HCEC 1CT (cell line): ENCODE data around the gene SERGEF.

ENCODE experiments used
- DNase-seq: peaks from one replicate; pipeline ENCODE4 v3.0.0-alpha.2; 2017

SERGEF gene

DNA sequence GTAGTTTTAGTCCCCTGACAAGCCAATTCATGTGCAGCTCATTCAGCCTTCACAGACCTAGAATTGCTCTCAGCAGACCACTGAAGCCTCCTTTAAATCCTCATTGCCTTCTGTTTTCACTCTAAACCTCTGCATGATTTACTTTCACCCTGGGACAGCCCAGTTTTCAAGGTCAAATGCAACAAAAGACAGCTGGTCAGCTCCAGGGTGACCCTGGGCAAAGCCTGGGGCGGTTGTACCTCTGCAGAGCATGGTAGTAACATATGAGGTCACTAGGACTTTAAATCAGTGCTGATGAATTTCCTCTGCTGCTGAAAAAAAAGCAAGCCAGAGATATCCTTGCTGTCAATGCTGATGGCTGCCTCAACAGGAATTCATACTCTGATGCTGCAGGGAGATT is 62.2 kb downstream of the SERGEF start:
- DNase-seq: no peak

DNA sequence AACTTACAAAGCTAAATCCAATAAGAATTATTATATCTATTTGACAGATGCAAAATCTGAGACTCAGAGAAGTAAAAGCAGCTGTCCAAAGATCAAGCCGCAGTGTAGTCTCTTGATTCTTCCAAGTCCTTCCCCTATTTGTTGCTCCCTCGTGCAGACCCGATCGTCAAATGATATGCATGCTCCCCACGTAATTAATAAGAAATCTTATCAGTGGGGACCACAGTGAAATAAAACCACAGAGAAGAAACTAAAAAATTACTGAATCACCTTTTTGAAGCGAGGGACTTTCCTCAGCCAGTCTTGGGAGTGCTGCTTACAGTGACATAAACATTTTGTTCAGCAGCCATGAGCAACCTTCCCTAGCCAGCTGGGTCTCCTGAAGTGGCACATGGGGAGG is 64.6 kb downstream of the SERGEF start:
- DNase-seq: no peak

DNA sequence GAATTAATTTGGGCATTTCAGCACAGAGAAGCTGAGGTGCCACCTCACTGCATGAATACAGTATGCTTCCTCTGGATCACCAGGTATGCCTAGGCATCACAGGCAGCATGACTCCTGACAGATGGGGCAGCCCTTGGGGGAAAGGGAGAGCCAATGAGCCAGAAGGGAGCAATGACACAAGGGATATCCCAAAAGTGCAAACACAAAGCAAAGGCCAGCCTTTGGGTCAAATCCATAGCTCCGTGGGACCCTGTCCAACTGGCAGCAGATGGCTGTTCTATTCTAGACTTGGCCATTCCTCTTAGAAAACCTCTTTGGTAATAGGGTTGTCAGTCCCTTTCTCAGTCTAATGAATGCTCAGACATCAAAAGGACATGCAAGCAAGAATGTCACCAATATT is 73.3 kb downstream of the SERGEF start:
- no peak for DNase-seq

DNA sequence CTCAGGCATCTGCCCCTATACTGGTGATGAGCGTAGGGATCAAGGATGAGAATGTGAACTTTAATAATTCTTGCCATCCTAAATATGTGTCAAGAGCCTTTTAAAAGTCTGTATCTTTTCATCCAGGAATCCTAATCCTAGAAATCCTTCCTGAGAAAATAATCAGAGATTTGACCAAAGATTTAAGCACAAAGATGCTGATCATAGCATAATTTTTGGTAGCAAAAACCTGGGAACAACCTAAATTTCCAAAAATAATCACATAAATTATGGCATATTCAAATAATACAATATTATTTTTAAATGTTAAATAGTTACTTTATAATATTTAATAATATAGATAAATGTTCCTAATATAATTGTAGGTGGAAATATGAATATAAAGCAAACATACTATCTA is 76.1 kb downstream of the SERGEF start:
- no peak for DNase-seq

DNA sequence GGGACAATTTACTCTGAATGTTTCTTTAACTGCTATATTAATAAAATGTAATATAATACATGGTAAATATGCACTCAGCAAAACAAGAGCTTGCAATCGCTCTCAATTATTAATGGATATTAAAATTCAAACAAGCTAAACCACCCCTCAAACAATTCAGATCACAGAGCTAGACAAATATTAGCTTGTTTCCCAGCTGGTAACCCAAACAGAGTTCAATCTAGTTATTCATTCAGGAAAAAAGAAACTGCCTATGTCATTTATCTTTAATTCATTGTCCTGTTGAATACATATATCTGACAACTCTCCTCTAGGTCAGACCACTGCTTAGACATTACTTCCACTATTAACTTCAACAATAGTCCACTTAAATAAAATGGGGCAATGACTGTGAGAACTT is 78.7 kb downstream of the SERGEF start:
- DNase-seq: no peak

DNA sequence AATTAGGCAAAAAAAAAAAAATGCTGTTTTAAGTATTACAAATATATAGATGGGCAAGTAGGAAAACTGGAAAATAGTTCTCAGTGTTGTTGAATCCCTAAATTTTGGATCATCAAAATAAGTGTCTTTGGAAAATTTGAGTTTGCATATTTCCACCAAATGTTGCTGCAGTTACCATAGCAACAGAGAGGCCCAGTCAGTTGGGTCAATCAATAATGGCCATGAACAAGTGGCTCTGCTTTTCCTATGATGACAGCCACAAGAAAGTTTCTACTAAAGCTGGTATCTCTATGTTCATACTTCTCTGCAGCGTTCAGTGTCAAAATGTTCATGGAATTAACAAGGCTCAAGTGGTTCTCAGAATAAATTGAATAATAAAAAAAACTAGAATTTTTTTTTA is 79.1 kb downstream of the SERGEF start:
- DNase-seq: no peak

DNA sequence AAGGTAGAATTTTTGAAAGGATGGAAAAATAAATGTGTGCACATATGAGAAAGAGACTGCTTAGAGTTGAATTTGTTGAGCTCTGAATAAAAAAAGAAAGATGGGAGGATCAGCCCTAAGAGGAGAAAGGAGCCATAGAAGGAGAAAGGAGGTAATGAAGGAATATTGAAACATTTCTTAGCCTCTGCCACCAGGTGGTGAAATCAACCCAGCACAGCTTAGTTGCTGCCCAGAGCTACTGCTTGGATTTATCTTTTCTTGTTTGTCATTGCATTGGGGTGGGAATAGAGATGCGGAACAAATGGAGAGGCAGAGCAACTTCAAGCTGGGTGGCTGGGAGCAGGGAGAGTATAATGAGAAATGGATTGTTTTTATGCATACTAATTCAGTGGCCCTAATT is 80.4 kb downstream of the SERGEF start:
- DNase-seq: no peak

DNA sequence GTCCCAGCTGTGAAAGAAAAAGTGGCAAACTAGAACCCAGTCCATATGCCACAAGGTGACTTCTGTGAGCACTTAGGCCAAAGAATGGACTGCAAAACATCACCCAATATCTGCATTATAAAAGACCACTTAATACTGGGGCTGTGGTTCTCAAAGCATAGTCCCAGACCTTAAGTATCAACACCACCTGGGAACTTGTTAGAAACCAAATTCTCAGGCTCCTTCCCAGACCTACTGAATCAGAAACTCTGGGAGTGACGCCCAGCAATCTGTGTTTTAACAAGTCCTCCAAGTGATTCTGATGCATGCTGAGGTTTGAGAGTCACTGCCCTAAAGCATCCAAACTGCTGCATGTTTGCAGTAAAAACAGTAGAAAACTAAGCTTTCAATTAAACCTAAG is 81.3 kb downstream of the SERGEF start:
- DNase-seq: no peak

DNA sequence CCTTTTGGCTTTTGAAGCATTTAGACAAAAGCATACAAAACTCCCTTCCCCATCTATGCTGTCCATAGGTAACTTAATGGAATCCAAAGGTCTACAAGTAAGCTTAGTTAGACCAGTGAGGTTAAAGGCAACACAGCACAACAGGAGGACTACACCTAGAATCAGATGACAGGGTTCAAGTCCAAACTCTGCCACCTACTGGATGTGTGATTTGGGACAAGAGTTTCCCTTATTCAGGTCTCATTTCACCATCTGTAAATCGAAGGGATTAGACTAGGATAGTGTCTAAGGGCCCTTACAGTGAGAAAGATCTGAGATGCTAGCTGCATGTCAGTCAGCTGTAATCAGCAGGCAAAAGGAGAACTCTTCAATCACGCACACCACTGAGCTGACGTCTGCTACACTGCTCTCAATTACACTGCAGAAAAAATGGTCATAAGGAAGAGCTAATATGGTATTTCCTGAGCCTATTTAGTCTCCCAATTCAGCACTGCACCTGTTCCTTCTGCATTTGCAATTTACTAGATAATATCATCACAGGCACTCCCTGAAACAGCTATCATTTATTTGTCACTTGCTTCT is 82.2 kb downstream of the SERGEF start:
- DNase-seq: no peak

DNA sequence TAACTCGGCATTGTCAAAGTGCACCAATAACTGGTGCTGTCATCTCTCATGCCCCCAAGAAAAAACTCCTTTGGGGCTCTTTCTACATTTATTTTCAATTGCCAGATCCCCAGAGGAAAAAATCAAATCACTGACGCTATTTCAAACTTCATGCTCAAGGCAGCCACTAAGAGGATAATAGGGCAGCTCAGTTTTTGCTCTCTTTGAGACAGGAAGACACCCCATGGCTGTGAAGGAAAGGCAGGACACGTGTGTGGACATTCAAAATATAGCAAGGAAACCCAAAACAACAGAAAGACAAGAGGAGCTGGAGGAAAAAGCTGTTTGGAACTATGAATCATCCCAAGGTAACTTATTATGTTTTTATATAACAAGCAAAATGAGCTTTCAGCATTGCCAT is 83.7 kb downstream of the SERGEF start:
- DNase-seq: no peak

DNA sequence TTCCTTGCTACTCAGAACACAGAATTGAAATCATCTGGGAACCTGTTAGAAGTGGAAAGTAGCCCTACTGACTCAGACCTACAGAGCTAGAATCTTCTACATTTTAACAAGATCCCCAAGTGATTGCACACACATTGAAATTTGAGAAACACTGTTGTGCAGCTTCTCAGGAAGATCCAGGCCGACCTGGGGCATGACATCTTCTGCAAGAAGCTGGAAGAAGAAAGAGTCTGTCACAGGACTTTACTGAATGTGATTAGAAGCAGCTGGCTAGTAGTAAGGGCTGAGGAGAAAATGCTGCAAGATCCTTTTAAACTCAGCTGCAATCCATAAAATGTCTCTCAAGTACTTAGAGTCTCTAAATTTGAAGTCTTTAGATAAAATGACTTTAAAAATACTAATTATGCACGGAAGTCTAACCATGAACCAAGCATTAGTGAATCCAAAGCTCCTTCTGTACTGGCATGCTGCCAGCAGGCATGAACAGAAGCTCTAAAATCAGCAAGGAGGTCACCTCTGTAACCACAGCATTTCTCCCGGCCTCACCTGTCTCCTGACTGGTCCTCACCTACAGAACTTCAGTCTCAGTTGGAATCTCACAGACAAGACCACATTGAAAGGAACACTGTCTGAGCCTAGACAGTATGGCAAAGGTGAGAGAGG is 85.0 kb downstream of the SERGEF start:
- DNase-seq: peak; percentile 49

DNA sequence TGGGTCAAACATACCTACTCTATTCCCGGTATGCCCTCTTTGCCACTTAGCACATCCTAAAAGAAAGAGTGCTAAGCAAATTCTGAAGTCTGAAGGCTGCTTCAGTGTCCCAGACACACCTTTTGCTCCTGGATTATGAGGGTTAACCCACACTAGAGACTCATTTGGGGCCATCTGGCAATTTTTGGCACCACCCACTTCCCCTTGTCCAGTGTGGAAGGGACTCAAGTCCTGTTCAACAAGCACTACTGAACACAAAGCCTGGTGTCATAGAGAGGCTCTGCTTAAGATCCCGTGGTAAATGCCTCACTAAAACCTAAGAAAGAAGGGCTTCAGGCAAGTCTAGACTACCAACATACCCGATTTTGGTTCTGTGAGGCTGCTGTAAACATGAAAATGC is 85.8 kb downstream of the SERGEF start:
- no peak for DNase-seq

DNA sequence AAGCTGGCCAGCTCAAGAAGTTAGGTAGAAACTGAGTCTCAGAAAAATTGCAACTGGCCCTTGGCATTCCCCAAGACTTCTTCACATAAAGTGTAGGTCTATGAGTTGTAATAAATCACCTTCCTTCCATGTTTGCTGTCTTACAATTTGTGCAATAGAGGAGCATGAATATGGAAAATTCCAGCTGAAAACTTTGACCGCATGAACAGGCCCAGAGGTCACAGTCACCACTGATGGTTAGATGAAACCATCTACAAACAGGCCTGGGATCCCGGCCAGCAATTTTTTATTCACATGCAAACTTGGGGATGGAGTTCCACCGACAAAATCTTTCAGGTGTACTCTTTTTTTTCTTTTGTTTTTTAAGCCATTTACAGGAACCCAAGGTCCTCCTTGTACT is 88.1 kb downstream of the SERGEF start:
- no peak for DNase-seq

DNA sequence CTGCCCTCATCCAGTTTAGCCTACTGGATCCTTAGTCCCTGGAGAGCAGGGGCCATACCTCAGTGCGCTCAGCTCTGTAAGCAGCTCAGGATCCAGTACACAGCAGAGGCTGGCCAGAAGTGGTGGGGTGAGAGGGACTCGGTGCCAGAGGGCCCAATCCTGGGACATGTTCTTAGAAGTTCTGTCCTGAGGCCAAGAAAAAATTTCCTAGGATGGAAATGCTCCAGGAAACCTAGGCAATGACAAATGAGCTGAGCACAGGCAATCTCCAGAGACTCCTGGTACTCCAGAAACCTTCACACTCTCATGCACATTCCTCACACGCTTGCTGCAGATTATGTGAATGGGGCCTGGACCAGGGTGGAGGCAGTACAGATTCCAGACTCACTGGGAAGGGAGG is 89.6 kb downstream of the SERGEF start:
- DNase-seq: no peak

DNA sequence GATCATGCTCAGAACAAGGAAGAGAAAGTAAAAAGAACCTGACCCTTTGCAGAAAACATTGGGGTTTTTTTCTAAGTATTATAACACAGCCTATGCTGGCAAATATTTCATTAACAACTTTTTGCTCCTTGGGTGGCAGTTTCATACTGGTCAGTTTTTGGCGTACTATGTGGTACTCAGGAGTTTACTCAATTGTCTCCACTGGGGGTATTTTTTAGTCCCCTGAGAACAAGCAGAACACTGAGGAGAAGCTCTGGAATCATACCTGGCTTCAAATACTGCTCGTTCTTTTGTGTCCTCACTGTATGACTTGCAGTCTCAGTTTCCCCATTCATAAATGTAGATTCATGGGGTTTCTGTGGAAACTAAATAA is 90.4 kb downstream of the SERGEF start:
- no peak for DNase-seq

DNA sequence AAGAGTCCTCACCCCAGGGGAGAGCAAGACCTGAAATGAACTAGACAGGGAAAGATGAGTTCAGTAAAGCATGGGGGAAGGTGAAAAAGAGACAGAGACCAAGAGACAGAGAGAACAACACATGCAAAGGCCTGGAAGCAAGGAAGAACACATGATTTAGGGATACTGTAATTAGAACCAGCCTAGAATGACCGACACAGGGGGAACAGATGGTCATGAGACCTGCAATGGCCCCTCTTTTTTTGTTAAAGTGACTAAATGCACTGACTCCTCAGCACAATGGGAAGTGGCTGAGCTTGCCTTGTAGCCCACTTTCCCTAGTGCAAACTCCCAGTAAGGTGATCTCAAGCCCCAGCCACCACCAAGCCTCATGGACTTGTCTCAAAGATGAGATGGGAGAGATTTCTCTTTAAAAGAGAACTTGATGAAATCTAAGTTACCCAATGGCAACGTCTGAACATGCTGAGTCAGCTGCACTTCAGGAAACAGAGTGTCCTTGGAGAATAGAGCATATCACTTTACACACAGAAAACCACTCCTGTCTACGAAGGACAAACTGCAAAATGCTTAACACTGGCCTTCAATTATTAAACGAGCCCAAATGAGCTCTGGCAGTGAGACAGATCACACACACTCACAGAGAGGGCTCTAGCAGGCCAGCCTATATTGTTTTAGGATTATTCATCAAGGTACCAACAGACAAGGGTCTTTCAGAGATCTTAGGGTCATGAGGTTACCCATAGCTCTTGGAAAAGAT is 91.0 kb downstream of the SERGEF start:
- peak; percentile 45 for DNase-seq

DNA sequence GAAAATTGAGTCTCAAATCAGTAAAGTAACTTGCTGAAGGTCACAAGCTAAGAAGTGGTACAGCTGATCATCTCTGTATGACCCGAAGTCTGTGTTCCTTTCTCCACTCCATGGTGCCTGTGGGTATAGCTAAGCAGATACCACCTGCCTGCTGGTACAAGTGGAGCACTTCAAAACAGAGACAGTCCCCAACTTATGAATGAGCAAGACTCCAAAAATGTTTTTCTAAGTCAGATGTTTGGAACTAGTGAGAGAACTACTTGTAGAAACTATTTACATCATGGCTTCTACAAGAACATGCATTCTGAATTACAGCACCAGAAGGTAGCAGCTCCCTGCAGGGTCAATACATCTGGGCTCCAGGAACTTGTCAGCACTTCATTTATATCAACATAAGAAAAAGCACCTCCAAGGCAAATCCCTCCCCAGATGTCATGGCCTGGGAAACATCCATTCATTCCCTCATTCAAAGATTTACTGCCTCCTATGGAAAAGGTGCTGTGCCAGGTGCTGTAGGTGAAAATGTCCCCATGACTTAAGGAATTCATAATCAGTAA is 94.7 kb downstream of the SERGEF start:
- no peak for DNase-seq

DNA sequence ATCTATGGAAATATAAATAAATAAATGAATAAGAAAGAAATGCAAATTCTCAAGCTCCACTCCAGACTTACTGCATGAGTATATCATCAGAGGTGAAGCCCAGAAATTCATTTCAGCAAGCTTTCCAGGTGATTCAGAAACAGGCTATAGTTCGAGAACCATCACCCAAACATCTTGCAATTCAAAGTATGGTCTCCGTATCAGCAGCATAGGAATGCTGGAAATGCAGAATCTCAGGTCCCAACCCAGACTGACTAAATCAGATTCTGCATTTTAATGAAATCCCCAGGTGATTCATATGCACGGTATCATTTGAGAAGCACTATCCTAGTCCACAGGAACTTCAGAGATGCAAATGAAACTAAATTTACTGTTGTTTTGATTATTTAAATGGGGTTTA is 95.3 kb downstream of the SERGEF start:
- no peak for DNase-seq

DNA sequence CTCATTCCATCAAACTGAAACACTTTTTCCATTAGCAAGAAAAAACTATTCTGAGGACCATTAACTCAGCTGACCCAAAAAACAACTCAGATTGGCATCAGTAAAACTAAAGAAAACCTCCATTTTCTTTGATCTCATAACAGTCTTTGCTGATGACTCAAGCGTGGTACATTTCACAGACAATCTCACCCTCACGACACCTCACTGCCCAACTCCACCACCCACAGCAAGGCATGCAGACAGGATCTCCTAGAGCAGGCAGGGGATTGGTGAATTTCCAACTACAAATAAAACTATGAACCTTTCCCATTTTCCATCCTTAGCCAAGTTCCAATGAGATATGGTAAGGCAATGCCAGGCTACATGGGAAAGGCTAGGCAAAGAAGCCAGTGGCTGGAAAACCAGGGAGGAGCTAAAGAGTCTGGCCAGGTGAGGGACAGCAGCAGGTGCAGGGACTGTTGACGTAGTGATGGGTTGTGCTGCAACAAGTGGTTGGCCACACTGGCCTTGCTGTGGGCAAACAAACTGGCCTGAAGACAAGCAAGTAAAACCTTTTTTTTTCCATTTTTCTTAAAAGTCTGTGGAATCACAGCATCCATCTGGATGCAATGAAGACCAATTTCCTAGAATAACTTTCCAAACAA is 97.2 kb downstream of the SERGEF start:
- no peak for DNase-seq

DNA sequence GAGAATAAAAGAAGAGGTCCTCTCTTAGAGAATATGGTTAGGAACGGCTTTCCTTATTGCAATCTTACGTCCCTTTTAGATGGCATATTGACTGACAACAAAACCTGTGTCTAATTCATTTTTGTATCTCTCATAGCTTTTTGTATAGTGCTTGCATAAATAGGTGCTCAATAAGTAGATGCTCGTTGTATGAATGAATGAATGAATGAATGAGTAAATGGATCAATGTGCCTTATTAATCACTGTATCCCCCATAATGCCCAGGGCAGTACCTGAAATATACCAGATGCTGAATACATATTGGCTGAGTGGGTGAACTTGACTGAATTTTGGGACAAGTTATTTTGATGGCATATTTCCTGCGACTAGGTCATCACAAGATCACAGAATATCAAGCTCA is 97.9 kb downstream of the SERGEF start:
- no peak for DNase-seq

DNA sequence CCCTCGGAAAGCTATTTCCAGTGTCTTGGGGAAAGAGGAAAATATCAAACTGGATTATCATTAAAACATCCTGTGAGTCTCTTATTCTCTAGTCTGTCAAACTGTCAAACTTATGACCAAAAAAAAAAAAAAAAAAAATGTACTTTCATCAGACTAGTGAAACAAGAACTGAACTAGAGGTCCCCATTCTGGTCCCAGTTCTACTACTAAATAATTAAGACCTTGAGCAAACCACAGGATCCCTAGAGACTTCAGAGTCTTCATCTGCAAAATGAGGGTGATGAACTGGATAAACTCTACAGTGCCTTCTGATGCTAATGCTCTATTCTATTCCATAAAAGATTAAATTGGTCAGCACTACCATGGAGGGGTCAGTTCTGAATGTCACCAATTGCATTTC is 105.8 kb downstream of the SERGEF start:
- no peak for DNase-seq

DNA sequence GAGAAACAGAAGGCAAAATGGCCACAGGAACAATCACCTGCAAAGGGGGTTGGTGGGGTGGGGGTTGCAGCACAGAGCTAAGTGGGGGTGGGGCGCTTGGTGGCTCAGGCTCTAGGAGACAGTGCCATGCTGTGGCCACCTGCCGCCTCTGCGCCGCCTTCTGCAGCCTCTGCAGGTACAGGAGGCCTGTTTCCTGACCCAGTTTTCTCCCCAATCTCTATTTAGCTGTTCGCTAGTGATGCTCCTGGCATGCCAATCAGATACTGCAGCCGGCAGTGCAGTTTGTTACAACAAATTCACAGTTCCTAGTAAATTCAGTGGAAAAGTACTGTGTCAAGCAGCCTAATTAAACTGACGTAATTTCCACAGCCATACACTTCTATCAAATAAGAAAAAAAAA is 106.4 kb downstream of the SERGEF start:
- no peak for DNase-seq

DNA sequence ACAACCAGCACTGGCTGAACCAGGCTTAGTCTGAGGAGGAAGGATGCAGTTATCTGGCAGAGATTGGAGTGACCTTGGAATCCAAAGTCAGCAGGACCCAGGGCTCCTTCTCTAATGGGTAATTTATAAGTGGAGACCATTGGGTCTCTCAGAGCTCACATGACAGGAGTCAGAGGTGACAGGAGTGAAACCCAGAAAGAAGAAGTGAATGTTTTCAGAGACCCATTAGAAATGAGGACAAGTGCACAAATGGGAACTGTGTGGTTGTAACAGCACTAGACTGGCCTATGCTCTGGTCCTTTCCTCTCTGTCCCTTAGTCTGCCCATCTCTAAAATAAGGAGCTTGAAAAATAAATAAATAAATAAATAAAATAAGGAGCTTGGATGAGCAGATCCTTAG is 107.4 kb downstream of the SERGEF start:
- no peak for DNase-seq

DNA sequence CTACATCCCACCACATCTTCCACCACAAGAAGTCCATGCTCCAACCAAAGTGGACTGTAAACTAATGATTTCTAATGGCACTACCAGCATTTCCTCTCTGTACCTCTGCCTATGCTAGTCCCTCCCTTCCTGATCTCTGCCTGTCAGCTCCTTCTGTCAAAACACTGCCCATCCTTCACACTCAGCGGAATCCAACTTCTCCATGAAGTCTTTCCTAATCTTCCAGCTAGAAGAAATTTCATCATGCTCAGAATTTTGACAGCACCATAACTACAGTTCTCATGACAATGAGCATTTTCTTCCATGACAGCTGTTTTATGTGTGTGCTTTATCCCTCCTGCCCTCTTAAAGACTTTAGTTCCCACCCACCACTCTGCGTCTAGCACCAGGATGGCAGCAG is 111.4 kb downstream of the SERGEF start:
- no peak for DNase-seq
